ENCODE data around the gene PRR20G. TPM values are rescaled to one million over a fixed set of nuclear protein-coding genes. Genes with fewer than 3 reads are reported as not detected.

The PRR20G gene
- total and polyA plus RNA-seq, 2 experiments from 2014 or later = not detected

GRCh38 chr3:127276396-127276795 lies 11.4 kb downstream of the PRR20G start:
- no peak for TF ChIP-seq CTCF (IDR thresholded peaks at IDR 0.05; ENCODE audit: poor library complexity)
- no peak for TF ChIP-seq EZH2phosphoT487 (IDR thresholded peaks at IDR 0.05; ENCODE audit: low read depth, severe bottlenecking, unreplicated experiment)
- no peak for TF ChIP-seq EZH2 (IDR thresholded peaks at IDR 0.05; ENCODE audit: borderline replicate concordance)
- no peak for DNase-seq (ENCODE audit: low spot score)
- Histone ChIP-seq H4K20me1 (ENCODE audit: insufficient read depth, poor library complexity, severe bottlenecking) (no peaks in the 10 kb centered on the region), H3K27me3 (no peaks in the 10 kb centered on the region), H3K79me2 (no peaks in the 10 kb centered on the region), H3K27ac (no peak overlapping the region), H3K4me1 (ENCODE audit: insufficient read depth) (no peaks in the 10 kb centered on the region), H3K4me3 (no peak overlapping the region), H3K36me3 (replicated peaks; ENCODE audit: insufficient read depth, low read depth) (no peaks in the 10 kb centered on the region), H2AFZ (no peak overlapping the region), H3K9me3 (ENCODE audit: low read depth) (no peaks in the 10 kb centered on the region), H3K9me2 (replicated peaks; ENCODE audit: insufficient read depth) (no peaks in the 10 kb centered on the region), H3K4me2 (no peak overlapping the region)
- 67% methylated on average over 1 of the region's 1 CpG for WGBS (ENCODE audit: low lambda C conversion rate, missing lambda C conversion rate)

GRCh38 chr3:127275287-127275781 lies 12.5 kb downstream of the PRR20G start:
- Histone ChIP-seq H3K4me1 (ENCODE audit: insufficient read depth) (no peaks in the 10 kb centered on the region), H3K36me3 (replicated peaks; ENCODE audit: insufficient read depth, low read depth) (no peaks in the 10 kb centered on the region), H3K4me3 (no peak overlapping the region), H3K9me2 (replicated peaks; ENCODE audit: insufficient read depth) (no peaks in the 10 kb centered on the region), H3K9me3 (ENCODE audit: low read depth) (no peaks in the 10 kb centered on the region), H3K27ac (no peak overlapping the region), H3K4me2 (no peak overlapping the region), H4K20me1 (ENCODE audit: insufficient read depth, poor library complexity, severe bottlenecking) (no peaks in the 10 kb centered on the region), H3K27me3 (no peaks in the 10 kb centered on the region), H2AFZ (no peak overlapping the region), H3K79me2 (no peaks in the 10 kb centered on the region)
- WGBS (ENCODE audit: low lambda C conversion rate, missing lambda C conversion rate) = 67% methylated on average over 3 of the region's 3 CpGs
- TF ChIP-seq CTCF (IDR thresholded peaks at IDR 0.05; ENCODE audit: poor library complexity) = no peak
- no peak for DNase-seq (ENCODE audit: low spot score)

GRCh38 chr3:127274200-127274760 lies 13.6 kb downstream of the PRR20G start:
- Histone ChIP-seq H3K9me2 (replicated peaks; ENCODE audit: insufficient read depth) (no peaks in the 10 kb centered on the region), H3K79me2 (no peaks in the 10 kb centered on the region), H2AFZ (no peak overlapping the region), H3K4me2 (no peak overlapping the region), H3K27me3 (no peaks in the 10 kb centered on the region), H3K9me3 (ENCODE audit: low read depth) (peaks cover 4% of the 10 kb centered on the region), H3K27ac (no peak overlapping the region), H3K4me3 (no peak overlapping the region), H4K20me1 (ENCODE audit: insufficient read depth, poor library complexity, severe bottlenecking) (no peaks in the 10 kb centered on the region), H3K4me1 (ENCODE audit: insufficient read depth) (no peaks in the 10 kb centered on the region), H3K36me3 (replicated peaks; ENCODE audit: insufficient read depth, low read depth) (no peaks in the 10 kb centered on the region)
- DNase-seq (ENCODE audit: low spot score) = no peak
- no peak for TF ChIP-seq EZH2 (IDR thresholded peaks at IDR 0.05; ENCODE audit: borderline replicate concordance)
- no peak for TF ChIP-seq EZH2phosphoT487 (IDR thresholded peaks at IDR 0.05; ENCODE audit: low read depth, severe bottlenecking, unreplicated experiment)
- TF ChIP-seq CTCF (IDR thresholded peaks at IDR 0.05; ENCODE audit: poor library complexity) = no peak
- 83% methylated on average over 6 of the region's 6 CpGs for WGBS (ENCODE audit: low lambda C conversion rate, missing lambda C conversion rate)

- no peak for TF ChIP-seq EZH2 (IDR thresholded peaks at IDR 0.05; ENCODE audit: borderline replicate concordance)
- TF ChIP-seq CTCF (IDR thresholded peaks at IDR 0.05; ENCODE audit: poor library complexity) = no peak
- TF ChIP-seq EZH2phosphoT487 (IDR thresholded peaks at IDR 0.05; ENCODE audit: low read depth, severe bottlenecking, unreplicated experiment) = no peak
- no peaks in the 10 kb centered on the region for H3K4me1 ChIP-seq (ENCODE audit: insufficient read depth)
- no peak overlapping the region for H2AFZ ChIP-seq
- no peaks in the 10 kb centered on the region for H4K20me1 ChIP-seq (ENCODE audit: insufficient read depth, poor library complexity, severe bottlenecking)
- H3K9me2 ChIP-seq (replicated peaks; ENCODE audit: insufficient read depth) = no peaks in the 10 kb centered on the region
- H3K4me3 ChIP-seq = no peak overlapping the region
- H3K9me3 ChIP-seq (ENCODE audit: low read depth) = peaks cover 4% of the 10 kb centered on the region
- no peaks in the 10 kb centered on the region for H3K36me3 ChIP-seq (replicated peaks; ENCODE audit: insufficient read depth, low read depth)
- no peaks in the 10 kb centered on the region for H3K79me2 ChIP-seq
- H3K27ac ChIP-seq = no peak overlapping the region
- no peaks in the 10 kb centered on the region for H3K27me3 ChIP-seq
- WGBS (ENCODE audit: low lambda C conversion rate, missing lambda C conversion rate) = 58% methylated on average over 2 of the region's 2 CpGs
- H3K4me2 ChIP-seq = no peak overlapping the region
- DNase-seq (ENCODE audit: low spot score) = no peak
Observed at GRCh38 chr3:127273206-127273605, 14.6 kb downstream of the PRR20G start.
